Activated CD8-positive, alpha-beta T cell treated with anti-CD3 and anti-CD28 coated beads for 36 hours (primary cell): ENCODE data around the gene SORCS2. TPM values are rescaled to one million over a fixed set of nuclear protein-coding genes. Genes with fewer than 3 reads are reported as not detected.

Experiments used
- ATAC-seq: fragments of 200-7000 bp; cut with Tn5 transposase; one replicate; pipeline ENCODE4 v1.10.0; 2021; ENCODE audit warnings: mild to moderate bottlenecking, moderate library complexity
- CTCF ChIA-PET: fragments of 350-600 bp; sonication (Branson Sonifier 250); formaldehyde crosslinking; loops from one replicate; lab custom pipeline; 2021; ENCODE audit warnings: antibody characterized with exemption; lab: Charles Lee
- POLR2A ChIA-PET: fragments of 350-600 bp; sonication (Branson Sonifier 250); formaldehyde crosslinking; loops from one replicate; lab custom pipeline; 2021; ENCODE audit warnings: antibody characterized with exemption; lab: Charles Lee
- DNase-seq: peaks from one replicate; pipeline ENCODE4 v3.0.0-alpha.2; 2020
- H3K27ac Mint-ChIP-seq: one replicate; pipeline ENCODE4 v1.8.0; 2021; ENCODE audit warnings: mild to moderate bottlenecking, mixed read lengths
- H3K27me3 Mint-ChIP-seq: one replicate; pipeline ENCODE4 v1.8.0; 2021; ENCODE audit warnings: mixed read lengths
- H3K36me3 Mint-ChIP-seq: one replicate; pipeline ENCODE4 v1.8.0; 2021; ENCODE audit warnings: low read depth, mixed read lengths
- H3K4me1 Mint-ChIP-seq: one replicate; pipeline ENCODE4 v1.8.0; 2021; ENCODE audit warnings: low read depth, mixed read lengths
- H3K4me3 Mint-ChIP-seq: one replicate; pipeline ENCODE4 v1.8.0; 2021; ENCODE audit warnings: mild to moderate bottlenecking, moderate library complexity, mixed read lengths
- H3K9me3 Mint-ChIP-seq: one replicate; pipeline ENCODE4 v1.8.0; 2021; ENCODE audit warnings: mixed read lengths
- CTCF ChIP-seq: fragments of 200-600 bp; IDR thresholded peaks from one replicate; pipeline ENCODE4 v1.8.0; 2022; ENCODE audit warnings: antibody characterized with exemption, mild to moderate bottlenecking
- intact Hi-C: fragments of 100-400 bp; cut with micrococcal nuclease; formaldehyde crosslinking; loops from one replicate; pipeline ENCODE4 v1.10.0; 2022
- total RNA-seq, 2 experiments: library from RNA; stranded (reverse); gene quantifications; one replicate each; pipeline ENCODE4 v1.2.3, GENCODE V29; 2021

SORCS2 gene
- total RNA-seq, 2 experiments from 2014 or later: 0.05 TPM; not detected in 1

GRCh38 chr4:7704625-7705024, 512.3 kb downstream of the SORCS2 start:
- Mint-ChIP-seq H3K4me3 (no peak overlapping the region), H3K27ac (no peak overlapping the region), H3K4me1 (no peaks in the 10 kb centered on the region), H3K36me3 (no peaks in the 10 kb centered on the region), H3K9me3 (no peaks in the 10 kb centered on the region), H3K27me3 (peaks cover 4% of the 10 kb centered on the region)
- POLR2A ChIA-PET: no interaction called here
- CTCF ChIA-PET: interaction anchor here (0.6 kb wide), 1 partner anchor 653 kb away, joined by 3 read pairs; no protein-coding TSS in a partner anchor
- no peak for DNase-seq
- intact Hi-C loops: no loop called here
- ATAC-seq: no peak
- no peak for TF ChIP-seq CTCF

GRCh38 chr4:7705062-7705461, 512.7 kb downstream of the SORCS2 start:
- Mint-ChIP-seq H3K27ac (no peak overlapping the region), H3K4me1 (no peaks in the 10 kb centered on the region)
- CTCF ChIA-PET: interaction anchor here (0.6 kb wide), 1 partner anchor 654 kb away, joined by 3 read pairs; no protein-coding TSS in a partner anchor

GRCh38 chr4:7705593-7705992, 513.3 kb downstream of the SORCS2 start:
- ChIA-PET CTCF (no interaction called here), POLR2A (no interaction called here)
- ATAC-seq: no peak
- no peak overlapping the region for H3K27ac Mint-ChIP-seq
- no peaks in the 10 kb centered on the region for H3K9me3 Mint-ChIP-seq
- intact Hi-C loops: no loop called here
- no peaks in the 10 kb centered on the region for H3K36me3 Mint-ChIP-seq
- no peaks in the 10 kb centered on the region for H3K27me3 Mint-ChIP-seq
- TF ChIP-seq CTCF: no peak
- H3K4me1 Mint-ChIP-seq: no peaks in the 10 kb centered on the region
- H3K4me3 Mint-ChIP-seq: no peak overlapping the region
- DNase-seq: no peak

More at GRCh38 chr4:7705062-7705461, 512.7 kb downstream of the SORCS2 start:
- TF ChIP-seq CTCF: no peak
- intact Hi-C loops: no loop called here
- Mint-ChIP-seq H3K9me3 (no peaks in the 10 kb centered on the region), H3K4me3 (no peak overlapping the region), H3K36me3 (no peaks in the 10 kb centered on the region), H3K27me3 (peaks cover 2% of the 10 kb centered on the region)
- DNase-seq: no peak
- no peak for ATAC-seq
- POLR2A ChIA-PET: no interaction called here

- ChIA-PET POLR2A (no interaction called here), CTCF (no interaction called here)
- no peaks in the 10 kb centered on the region for H3K27me3 Mint-ChIP-seq
- H3K4me3 Mint-ChIP-seq: no peak overlapping the region
- intact Hi-C loops: no loop called here
- TF ChIP-seq CTCF: no peak
- ATAC-seq (no peak), DNase-seq (no peak)
- no peak overlapping the region for H3K27ac Mint-ChIP-seq
- no peaks in the 10 kb centered on the region for H3K9me3 Mint-ChIP-seq
- H3K4me1 Mint-ChIP-seq: no peaks in the 10 kb centered on the region
- no peaks in the 10 kb centered on the region for H3K36me3 Mint-ChIP-seq
Observed at GRCh38 chr4:7708238-7708637, 515.9 kb downstream of the SORCS2 start.

GRCh38 chr4:7708981-7709380, 516.6 kb downstream of the SORCS2 start:
- Mint-ChIP-seq H3K4me3 (no peak overlapping the region), H3K36me3 (no peaks in the 10 kb centered on the region), H3K27me3 (no peaks in the 10 kb centered on the region), H3K9me3 (no peaks in the 10 kb centered on the region), H3K27ac (no peak overlapping the region), H3K4me1 (no peaks in the 10 kb centered on the region)
- TF ChIP-seq CTCF: no peak
- POLR2A ChIA-PET: no interaction called here
- DNase-seq (no peak), ATAC-seq (no peak)
- intact Hi-C loops: no loop called here
- CTCF ChIA-PET: no interaction called here
